ENCODE results near the gene TTC14. TPM values are rescaled to one million over a fixed set of nuclear protein-coding genes. Genes with fewer than 3 reads are reported as not detected.

TTC14 gene
- total and polyA plus RNA-seq, 2 of the 13 experiments (the other 11 are each of a cell fraction or from before 2014, with no cell fraction given): 28.1 to 35.9 TPM

GRCh38 chr3:180656406-180656805, 54.4 kb downstream of the TTC14 start:
- intact Hi-C loops (cut with micrococcal nuclease; ENCODE audit: unreplicated experiment) (no loop called here), in situ Hi-C loops (cut with HindIII; ENCODE audit: extremely low pct_ligation_motif_present, low pct_unique_long_range_greater_than_20kb) (no loop called here)
- Histone ChIP-seq H4K20me1 (ENCODE audit: insufficient read depth, low read length) (no peaks in the 10 kb centered on the region), H3K4me3 (replicated peaks in 1 of 3; ENCODE audit: insufficient read depth in 1 of 3, low read depth in 2 of 3, low read length in 3 of 3) (no peak overlapping the region), H3K9ac (ENCODE audit: insufficient read depth, low read depth, low read length) (no peak overlapping the region), H3K27ac (ENCODE audit: extremely low read length, insufficient read depth, low read length) (no peak overlapping the region), H3K9me3 (ENCODE audit: low read length) (no peaks in the 10 kb centered on the region), H3K4me2 (ENCODE audit: low read depth, low read length) (no peak overlapping the region), H3K79me2 (ENCODE audit: insufficient read depth, low read length) (no peaks in the 10 kb centered on the region), H2AFZ (ENCODE audit: low read length) (no peak overlapping the region), H3K27me3 (ENCODE audit: control insufficient read depth in 1 of 2, insufficient read depth in 2 of 2, low read length in 2 of 2) (no peaks in the 10 kb centered on the region; a peak in 1 of 5 replicates), H3K36me3 (replicated peaks in 1 of 2; ENCODE audit: control insufficient read depth in 1 of 2, insufficient read depth in 2 of 2, low read length in 2 of 2) (no peaks in the 10 kb centered on the region), H3K4me1 (ENCODE audit: insufficient read depth, low read length) (no peaks in the 10 kb centered on the region)
- ChIA-PET CTCF (ENCODE audit: low intra/inter-chr PET ratio, low total read pairs) (no interaction called here), POLR2A (no interaction called here)
- no TSS peak for BruUV-seq (replicated peaks)
- ATAC-seq: no peak
- no peak for FAIRE-seq
- WGBS (ENCODE audit: low lambda C conversion rate): 13% methylated on average over 4 of the region's 4 CpGs
- no peak for DNase-seq (ENCODE audit: low spot score)
- TF ChIP-seq MAFK (conservative IDR thresholded peaks at IDR 0.05 in 1 of 2, IDR thresholded peaks at IDR 0.05 in 1 of 2; ENCODE audit: low read length in 2 of 2): peak; percentile 29 to 31; a peak in 2 of 4 replicates
- TF ChIP-seq, protein P1, sequence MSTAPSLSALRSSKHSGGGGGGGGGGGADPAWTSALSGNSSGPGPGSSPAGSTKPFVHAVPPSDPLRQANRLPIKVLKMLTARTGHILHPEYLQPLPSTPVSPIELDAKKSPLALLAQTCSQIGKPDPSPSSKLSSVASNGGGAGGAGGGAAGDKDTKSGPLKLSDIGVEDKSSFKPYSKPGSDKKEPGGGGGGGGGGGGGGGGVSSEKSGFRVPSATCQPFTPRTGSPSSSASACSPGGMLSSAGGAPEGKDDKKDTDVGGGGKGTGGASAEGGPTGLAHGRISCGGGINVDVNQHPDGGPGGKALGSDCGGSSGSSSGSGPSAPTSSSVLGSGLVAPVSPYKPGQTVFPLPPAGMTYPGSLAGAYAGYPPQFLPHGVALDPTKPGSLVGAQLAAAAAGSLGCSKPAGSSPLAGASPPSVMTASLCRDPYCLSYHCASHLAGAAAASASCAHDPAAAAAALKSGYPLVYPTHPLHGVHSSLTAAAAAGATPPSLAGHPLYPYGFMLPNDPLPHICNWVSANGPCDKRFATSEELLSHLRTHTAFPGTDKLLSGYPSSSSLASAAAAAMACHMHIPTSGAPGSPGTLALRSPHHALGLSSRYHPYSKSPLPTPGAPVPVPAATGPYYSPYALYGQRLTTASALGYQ (CRISPR knock-in tag; IDR thresholded peaks at IDR 0.05): no peak

DNA sequence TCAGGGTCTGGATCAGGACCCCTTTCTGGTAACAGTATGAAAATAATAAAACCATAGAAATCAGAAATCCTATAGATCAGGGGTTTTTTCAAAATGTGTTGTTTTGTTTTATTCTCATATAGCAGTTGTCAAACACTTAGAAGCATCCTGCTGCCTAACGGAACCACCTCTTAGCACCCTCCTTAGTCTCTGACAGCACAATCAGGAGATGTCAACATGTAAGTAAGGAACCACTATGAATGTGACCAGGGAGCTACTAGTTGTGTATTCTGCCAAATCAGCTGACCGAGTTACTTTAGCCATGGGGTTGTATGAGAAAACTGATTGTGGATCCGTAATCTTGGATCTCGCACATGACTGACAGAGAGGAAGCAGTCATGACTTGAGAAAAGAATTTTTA, 55.1 kb downstream of the TTC14 start:
- ChIA-PET CTCF (ENCODE audit: low intra/inter-chr PET ratio, low total read pairs) (no interaction called here), POLR2A (no interaction called here)
- DNase-seq (ENCODE audit: low spot score) (no peak), ATAC-seq (no peak), FAIRE-seq (no peak)
- Histone ChIP-seq H3K36me3 (replicated peaks in 1 of 2; ENCODE audit: control insufficient read depth in 1 of 2, insufficient read depth in 2 of 2, low read length in 2 of 2) (no peaks in the 10 kb centered on the region), H3K79me2 (ENCODE audit: insufficient read depth, low read length) (no peaks in the 10 kb centered on the region), H3K27me3 (ENCODE audit: control insufficient read depth in 1 of 2, insufficient read depth in 2 of 2, low read length in 2 of 2) (no peaks in the 10 kb centered on the region; a peak in 1 of 5 replicates), H3K9me3 (ENCODE audit: low read length) (no peaks in the 10 kb centered on the region), H3K9ac (ENCODE audit: insufficient read depth, low read depth, low read length) (no peak overlapping the region), H2AFZ (ENCODE audit: low read length) (no peak overlapping the region), H4K20me1 (ENCODE audit: insufficient read depth, low read length) (no peaks in the 10 kb centered on the region), H3K4me1 (ENCODE audit: insufficient read depth, low read length) (no peaks in the 10 kb centered on the region), H3K4me2 (ENCODE audit: low read depth, low read length) (no peak overlapping the region), H3K27ac (ENCODE audit: extremely low read length, insufficient read depth, low read length) (no peak overlapping the region), H3K4me3 (replicated peaks in 1 of 3; ENCODE audit: insufficient read depth in 1 of 3, low read depth in 2 of 3, low read length in 3 of 3) (no peak overlapping the region)
- WGBS (ENCODE audit: low lambda C conversion rate): 37% methylated on average over 4 of the region's 4 CpGs
- no TSS peak for BruUV-seq (replicated peaks)
- in situ Hi-C loops (cut with HindIII; ENCODE audit: extremely low pct_ligation_motif_present, low pct_unique_long_range_greater_than_20kb): no loop called here
- intact Hi-C loops (cut with micrococcal nuclease; ENCODE audit: unreplicated experiment): no loop called here
- TF ChIP-seq ZNF639 (CRISPR knock-in tag; conservative IDR thresholded peaks at IDR 0.05) (no peak), GTF2F1 (IDR thresholded peaks at IDR 0.05; ENCODE audit: low read length) (no peak), SNAPC2 (CRISPR knock-in tag; IDR thresholded peaks at IDR 0.05) (no peak), KDM1A (CRISPR knock-in tag; IDR thresholded peaks at IDR 0.05) (no peak), NR0B2 (CRISPR knock-in tag; IDR thresholded peaks at IDR 0.05) (no peak), LCORL (IDR thresholded peaks at IDR 0.05) (no peak), LCORL (CRISPR knock-in tag; IDR thresholded peaks at IDR 0.05) (no peak), IRF9 (CRISPR knock-in tag; IDR thresholded peaks at IDR 0.05; ENCODE audit: borderline replicate concordance) (no peak), POLR2AphosphoS2 (IDR thresholded peaks at IDR 0.05; ENCODE audit: low read depth, low read length) (no peak), ETS1 (CRISPR knock-in tag; IDR thresholded peaks at IDR 0.05) (no peak)
- TF ChIP-seq, protein P2, sequence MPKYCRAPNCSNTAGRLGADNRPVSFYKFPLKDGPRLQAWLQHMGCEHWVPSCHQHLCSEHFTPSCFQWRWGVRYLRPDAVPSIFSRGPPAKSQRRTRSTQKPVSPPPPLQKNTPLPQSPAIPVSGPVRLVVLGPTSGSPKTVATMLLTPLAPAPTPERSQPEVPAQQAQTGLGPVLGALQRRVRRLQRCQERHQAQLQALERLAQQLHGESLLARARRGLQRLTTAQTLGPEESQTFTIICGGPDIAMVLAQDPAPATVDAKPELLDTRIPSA (CRISPR knock-in tag; IDR thresholded peaks at IDR 0.05; ENCODE audit: borderline replicate concordance): no peak

Data from HepG2 (cell line).